Measurements from ENCODE around the gene LMOD3.

The LMOD3 gene

DNA sequence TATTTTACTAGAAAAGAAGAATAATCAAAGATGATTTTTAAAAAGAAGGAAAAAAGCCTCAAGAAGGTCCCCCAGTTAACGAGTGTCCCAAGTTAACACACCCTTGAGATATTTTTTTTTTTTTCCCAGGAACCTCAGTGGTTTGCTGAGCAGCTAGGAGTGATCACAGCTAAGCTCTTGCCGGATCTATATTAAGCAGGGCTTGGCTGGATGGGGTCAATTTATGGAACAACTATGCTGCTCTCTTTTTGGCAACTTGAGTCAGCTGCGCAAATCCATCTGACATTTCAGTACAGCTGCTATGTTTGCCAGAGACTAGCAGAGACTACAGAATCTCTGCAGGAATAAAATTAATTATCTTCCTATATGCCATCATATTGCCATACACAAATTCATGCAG, at the start of gene LMOD3:
Gene LMOD3 (minus strand): TSS at position 193 of the 400 bp plus-strand sequence. CDS start 209 bp downstream, outside the sequence.
- no peak for DNase-seq

- no peak for DNase-seq
These were observed 49.7 kb upstream of the LMOD3 start for GRCh38 chr3:69172058-69172457.

GRCh38 chr3:69166446-69166845, 44.1 kb upstream of the LMOD3 start:
- no peak for DNase-seq

GRCh38 chr3:69165744-69166143, 43.3 kb upstream of the LMOD3 start:
- no peak for DNase-seq

- DNase-seq: no peak
These were observed 41.9 kb upstream of the LMOD3 start for GRCh38 chr3:69164296-69164695.

DNA sequence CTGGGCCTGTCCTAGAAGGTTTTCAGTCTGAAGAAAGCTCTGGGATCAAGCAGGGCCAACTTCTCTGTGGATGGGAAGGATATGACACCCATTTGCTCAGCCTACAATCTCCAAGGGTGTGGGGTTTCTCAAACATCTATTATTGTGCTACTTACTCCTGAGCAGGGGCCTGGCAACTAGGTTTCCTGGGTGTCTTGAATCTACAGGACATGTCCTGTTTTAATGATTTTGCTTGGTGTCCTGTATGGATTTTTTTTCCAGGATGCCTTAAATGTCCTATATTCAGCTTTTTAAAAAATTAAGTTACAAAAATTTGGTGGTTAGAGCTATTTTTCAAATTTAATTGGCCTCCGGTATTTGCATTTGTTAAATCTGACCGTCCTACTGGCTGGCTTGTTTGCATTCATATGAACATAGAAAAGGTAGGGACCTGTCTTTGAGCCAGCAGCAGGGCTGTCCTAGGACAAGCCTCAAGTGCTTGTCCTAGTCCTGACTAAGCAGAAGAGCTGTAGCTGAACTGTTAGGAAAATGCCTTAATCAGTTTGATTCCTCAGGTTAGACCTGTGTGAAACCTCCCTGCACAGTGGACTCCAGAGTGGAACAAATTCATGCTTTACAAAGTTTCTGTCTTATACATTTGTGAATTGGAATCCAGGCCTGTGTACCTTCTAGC, 40.0 kb upstream of the LMOD3 start:
- DNase-seq: no peak

- peak; percentile 12 for DNase-seq
These were observed 39.4 kb upstream of the LMOD3 start for GRCh38 chr3:69161587-69162307.

DNA sequence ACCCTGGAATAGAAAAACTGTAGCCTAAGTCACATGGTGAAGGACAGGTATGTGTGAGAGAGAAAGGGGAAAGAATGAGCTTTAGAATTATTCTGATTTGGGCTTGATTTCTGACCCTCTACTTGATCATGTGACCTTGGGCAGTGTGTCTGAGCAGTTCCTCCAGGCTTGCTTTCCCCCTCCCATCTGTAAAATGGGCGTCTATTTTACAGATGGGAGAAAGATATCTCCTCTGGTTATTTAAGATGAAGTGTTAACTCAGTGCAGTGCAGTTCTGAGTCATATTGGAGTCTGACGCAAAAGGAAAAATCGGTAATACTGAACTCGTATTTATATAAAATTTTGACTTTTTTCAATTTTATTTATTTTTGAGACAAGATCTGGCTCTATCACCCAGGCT, 38.1 kb upstream of the LMOD3 start:
- no peak for DNase-seq

DNA sequence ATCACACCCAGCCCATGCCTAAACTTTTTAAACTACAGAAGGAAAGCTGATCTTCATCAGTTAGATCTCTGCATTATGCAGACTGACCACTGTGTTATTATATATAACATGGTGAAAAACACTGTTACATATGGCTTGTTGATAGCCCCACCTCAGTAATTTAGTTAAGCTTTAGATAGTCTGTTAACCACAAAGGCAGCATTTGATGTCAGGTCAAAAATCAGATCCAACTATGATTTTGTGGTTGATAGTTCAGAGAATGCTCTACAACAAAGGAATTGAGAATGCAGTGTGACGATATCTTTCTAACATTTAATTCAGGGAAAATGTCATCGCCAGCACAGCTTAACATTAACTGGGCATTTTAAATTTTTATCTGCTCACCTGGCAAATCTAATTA, 37.7 kb upstream of the LMOD3 start:
- DNase-seq: no peak

- DNase-seq: no peak
These were observed 27.2 kb upstream of the LMOD3 start for GRCh38 chr3:69149586-69149985.

DNA sequence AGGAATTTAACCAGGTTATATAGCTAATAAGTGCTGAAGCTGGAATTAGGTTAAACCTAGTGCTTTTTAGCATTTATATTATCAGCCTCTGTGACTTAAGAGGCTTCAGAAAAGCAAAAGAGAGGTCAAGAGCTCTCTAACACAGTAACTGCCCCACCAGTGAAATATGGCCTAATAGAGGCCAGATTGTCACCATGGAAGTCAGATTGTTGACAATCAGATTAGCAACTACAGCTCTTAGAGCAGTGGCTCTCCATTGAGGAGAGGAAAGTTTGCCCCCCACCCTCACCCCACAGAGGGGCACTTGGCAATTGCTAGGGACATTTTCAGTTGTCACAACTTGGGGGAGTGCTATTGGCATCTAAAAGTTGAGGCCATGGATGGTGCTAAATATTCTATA, 23.3 kb upstream of the LMOD3 start:
- no peak for DNase-seq

DNA sequence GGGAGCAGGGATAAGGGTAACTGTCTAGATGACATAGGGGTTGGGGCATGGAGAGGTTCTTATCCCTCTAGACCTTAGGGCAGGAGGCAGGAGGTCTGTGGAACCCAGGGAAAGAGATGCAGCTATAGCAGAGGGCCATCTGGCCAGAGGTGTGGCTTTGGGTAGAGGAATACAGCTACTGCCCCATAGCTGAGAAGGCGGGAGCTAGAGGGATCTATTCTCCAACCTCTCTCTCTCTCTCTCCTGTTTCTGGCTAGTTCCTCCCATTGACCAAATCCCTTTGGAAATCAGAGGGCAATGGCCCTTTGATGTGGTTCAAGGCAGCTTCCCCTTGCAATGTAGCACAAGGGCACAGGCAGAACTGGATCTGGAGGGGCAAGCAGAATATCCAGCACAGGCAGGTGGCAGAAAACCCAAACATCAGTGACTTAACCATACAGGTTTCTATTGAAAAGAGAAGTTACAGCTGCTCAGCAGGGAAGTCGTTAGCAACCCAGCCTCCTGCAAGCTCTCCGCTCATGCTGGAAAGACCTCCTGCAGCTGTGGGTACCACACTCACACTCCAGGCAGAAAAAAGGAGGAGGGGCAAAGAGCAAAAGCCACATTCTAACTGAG, 22.3 kb upstream of the LMOD3 start:
- DNase-seq: no peak

- DNase-seq: no peak
These were observed 21.2 kb upstream of the LMOD3 start for GRCh38 chr3:69143612-69144011.

DNA sequence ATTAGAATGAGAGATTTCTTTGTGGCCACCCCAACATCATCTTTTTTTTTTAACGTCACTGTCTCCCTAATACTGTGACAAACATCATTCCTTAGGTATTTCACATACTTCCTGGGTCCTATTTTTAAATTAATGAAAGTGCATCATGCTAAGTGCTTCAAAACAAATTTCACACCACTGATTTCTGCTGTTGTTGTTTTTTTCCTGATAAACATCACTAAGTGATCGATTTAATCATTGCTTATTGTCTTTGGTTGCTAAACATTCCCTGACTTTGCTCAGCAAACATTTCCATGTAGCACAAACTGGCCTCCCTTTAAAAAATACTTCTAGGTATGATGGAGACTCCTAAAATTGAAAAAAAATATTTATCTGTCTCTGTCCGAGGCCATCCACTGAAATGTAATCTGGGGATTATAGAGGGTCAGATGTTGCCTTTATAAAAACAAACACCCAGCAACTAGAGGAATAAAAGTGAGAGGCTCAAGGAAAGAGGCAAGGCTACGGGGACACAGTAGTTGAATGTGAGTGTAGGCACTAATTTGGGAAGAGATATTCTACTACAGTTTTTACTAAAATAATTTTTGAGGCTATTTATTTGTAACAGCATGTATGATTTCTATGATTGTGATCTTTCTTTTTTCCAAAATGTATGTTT, 20.5 kb upstream of the LMOD3 start:
- no peak for DNase-seq

GRCh38 chr3:69142090-69142489, 19.7 kb upstream of the LMOD3 start:
- no peak for DNase-seq

DNA sequence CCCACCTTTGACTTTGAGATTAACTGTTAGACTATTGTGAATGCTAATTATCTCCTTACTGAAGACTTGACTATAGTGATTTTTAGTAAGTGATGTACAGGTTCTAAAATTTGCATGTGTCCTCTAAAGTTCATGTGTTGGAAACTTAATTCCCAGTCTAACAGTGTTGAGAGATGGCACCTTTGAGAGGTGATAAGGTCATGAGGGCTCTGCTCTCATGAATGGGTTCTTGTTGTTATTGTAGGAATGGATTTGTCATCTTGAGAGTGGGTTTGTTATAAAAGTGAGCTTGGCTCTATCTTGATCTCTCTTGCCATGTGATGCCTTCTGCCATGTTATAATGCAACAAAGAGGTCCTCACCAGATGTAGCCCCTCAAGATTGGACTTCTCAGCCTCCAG, 18.9 kb upstream of the LMOD3 start:
- DNase-seq: no peak

- no peak for DNase-seq
These were observed 15.0 kb upstream of the LMOD3 start for GRCh38 chr3:69137412-69137811.

DNA sequence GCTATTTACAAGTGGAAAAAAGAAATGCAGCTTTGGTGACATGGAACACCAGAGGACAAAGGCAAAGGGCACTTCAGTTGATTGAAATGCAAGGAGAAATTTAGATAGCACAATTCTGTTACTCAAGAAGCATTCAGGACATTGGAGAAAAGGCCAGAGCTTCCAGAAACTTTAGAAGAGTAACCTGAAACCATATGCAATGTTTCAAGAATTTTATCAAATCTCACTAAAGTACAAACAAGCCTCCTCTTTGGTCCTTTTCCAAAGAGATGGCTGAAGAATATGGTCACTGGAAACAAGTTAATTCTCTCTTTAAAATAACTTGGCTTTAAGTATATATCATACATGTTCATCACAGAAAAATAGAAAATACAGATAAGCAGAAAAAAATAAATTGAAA, 14.6 kb upstream of the LMOD3 start:
- DNase-seq: no peak

DNA sequence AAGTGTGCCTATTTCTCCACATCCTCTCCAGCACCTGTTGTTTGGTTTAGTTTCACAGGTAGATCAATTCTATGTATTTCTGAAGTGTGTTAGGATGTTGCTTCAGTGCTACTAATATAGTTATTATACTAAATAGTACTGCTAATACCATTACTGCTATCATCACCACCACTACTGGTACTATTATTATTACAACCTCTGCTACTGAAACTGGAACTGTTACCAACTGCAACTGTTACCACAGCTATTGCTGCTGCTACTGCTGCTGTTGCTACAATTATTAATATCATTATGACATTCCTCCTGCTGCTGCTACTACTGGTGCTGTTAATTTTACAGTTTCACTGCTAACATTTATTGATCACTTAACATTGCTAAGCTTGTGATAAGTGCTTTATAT, 8.3 kb upstream of the LMOD3 start:
- no peak for DNase-seq

- DNase-seq: no peak
These were observed 7.1 kb upstream of the LMOD3 start for GRCh38 chr3:69129531-69129930.

DNA sequence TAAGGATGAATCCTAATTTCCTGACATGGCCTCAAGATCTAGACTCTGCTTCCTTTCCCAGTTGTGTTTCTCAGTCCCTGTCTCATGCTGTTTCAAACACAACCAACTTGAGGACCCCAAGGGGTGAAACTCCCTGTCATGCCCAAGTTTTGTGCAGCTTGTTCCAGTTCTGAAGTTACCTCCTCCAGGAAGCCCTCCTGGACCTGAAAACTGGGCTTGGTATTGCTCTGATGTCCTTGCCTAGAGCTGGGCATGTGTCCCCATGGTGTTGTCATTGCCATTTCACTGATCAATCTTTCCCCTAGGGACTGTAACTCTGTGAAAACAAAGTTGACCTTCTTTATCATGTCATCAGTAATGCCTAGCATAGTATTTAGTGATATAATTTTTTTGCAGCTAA, 6.1 kb upstream of the LMOD3 start:
- no peak for DNase-seq

DNA sequence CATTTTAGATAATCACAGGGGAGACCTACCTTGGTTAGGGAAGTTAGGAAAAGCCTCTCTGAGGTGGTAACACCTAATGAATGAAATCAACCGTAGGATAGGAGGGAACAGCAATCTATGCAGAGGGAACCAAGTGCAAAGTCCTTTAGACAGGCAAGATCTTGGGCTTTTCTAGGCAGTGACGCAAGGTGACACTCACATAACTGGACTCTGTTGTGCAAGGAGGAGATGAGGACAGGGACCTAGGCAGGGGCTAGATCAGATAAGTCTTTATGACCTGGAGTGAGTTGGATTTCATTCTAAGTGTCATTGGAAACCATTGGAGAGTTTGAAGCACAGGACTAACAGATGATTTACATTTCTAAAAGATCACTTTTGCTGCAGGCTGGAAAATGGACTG, 4.6 kb upstream of the LMOD3 start:
- DNase-seq: no peak

GRCh38 chr3:69126216-69126615, 3.8 kb upstream of the LMOD3 start:
- DNase-seq: no peak

- DNase-seq: no peak
These were observed 445 bp downstream of the LMOD3 start for GRCh38 chr3:69121950-69122349.

Measured in activated naive CD4-positive, alpha-beta T cell treated with anti-CD3 and anti-CD28 coated beads, Interleukin-2, amount 50 U/mL, for 16 hours (primary cell).